ENCODE data around the gene IFITM10.

DNA sequence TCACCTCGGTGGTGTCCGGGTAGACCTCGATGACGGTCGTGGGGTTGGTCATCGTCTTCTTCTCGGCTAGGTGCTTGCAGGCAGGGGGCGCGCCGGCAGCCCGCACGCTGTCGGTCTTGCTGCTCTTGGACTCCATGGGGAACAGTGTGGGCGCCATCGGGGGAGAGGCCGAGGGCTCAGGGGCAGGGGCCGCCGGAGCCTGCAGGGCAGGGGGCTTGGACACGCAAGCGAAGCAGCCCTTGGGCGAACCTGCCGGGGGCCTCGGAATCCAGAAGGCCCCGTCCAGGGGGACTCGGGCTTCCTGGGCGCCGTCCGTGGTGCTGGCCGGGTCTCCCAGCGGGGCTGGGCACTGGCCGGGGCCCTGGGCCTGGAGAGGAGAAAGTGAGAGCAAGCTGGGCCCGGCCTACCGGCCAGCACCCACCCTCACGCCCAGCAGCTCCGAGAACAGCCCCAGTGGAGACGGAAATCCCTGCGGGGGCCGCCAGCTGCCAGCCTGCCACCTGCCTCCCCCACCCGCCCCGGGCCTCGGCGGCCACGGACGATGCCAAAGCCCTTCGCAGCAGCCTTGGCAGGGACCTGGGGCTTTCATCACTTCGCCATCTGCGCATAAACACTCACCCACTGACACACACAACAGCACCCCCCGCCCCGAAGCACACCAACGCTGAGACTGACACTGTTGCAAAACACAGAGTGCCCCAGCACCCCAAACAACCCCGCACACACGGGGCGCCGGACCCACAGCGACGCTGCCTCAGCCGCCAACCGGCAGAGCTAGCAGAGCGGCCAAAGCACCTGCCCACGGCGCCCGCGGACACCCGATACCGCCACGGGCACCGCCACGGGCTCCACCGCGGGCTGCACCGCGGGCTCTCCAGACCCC, 2.4 kb downstream of the IFITM10 start:
- TF ChIP-seq, protein P1, sequence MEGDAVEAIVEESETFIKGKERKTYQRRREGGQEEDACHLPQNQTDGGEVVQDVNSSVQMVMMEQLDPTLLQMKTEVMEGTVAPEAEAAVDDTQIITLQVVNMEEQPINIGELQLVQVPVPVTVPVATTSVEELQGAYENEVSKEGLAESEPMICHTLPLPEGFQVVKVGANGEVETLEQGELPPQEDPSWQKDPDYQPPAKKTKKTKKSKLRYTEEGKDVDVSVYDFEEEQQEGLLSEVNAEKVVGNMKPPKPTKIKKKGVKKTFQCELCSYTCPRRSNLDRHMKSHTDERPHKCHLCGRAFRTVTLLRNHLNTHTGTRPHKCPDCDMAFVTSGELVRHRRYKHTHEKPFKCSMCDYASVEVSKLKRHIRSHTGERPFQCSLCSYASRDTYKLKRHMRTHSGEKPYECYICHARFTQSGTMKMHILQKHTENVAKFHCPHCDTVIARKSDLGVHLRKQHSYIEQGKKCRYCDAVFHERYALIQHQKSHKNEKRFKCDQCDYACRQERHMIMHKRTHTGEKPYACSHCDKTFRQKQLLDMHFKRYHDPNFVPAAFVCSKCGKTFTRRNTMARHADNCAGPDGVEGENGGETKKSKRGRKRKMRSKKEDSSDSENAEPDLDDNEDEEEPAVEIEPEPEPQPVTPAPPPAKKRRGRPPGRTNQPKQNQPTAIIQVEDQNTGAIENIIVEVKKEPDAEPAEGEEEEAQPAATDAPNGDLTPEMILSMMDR (IDR thresholded peaks at IDR 0.05), result no peak
- no peak for TF ChIP-seq POLR2A (IDR thresholded peaks at IDR 0.05)
